Measurements from ENCODE around the gene ATXN1L. TPM values are rescaled to one million over a fixed set of nuclear protein-coding genes. Genes with fewer than 3 reads are reported as not detected.
"Not testable (repeated sequence)": the region's sequence is repeated elsewhere in the genome, so short reads cannot be mapped to it uniquely, and the experiment has no call there.

Gene ATXN1L
- total and polyA plus RNA-seq, 4 donors = 5.7 to 15.0 (median 8.5) TPM

GRCh38 chr16:71808593-71809459, 37.0 kb upstream of the ATXN1L start, which contains the start of gene AP1G1:
Gene AP1G1, minus strand, starts transcription at chr16:71808834. Its CDS starts 19,355 bp downstream, at chr16:71789479.
- under 1% methylated on average over 54 of the region's 54 CpGs for WGBS
- Histone ChIP-seq H3K36me3 (ENCODE audit: control insufficient read depth in 4 of 4, insufficient read depth in 3 of 4, low read depth in 1 of 4, low read length in 3 of 4) (peaks cover 0 to 1% (median 0%) of the 10 kb centered on the region in 4 donors), H3K9ac (ENCODE audit: low read depth in 1 of 2, low read length in 2 of 2) (peak within 1 kb of the TSS; percentile 86 to 100), H3K27me3 (ENCODE audit: control insufficient read depth in 4 of 4, insufficient read depth in 4 of 4, low read length in 3 of 4) (no peaks in the 10 kb centered on the region), H3K27ac (ENCODE audit: low read depth in 1 of 2, low read length in 2 of 2) (peak within 1 kb of the TSS; percentile 83 to 99), H3K4me1 (ENCODE audit: control insufficient read depth in 4 of 4, insufficient read depth in 4 of 4, low read length in 3 of 4) (peaks cover 5 to 22% (median 21%) of the 10 kb centered on the region in 4 donors), H3K4me3 (ENCODE audit: low read depth in 1 of 3, low read length in 3 of 3) (peak within 1 kb of the TSS; percentile 91 to 99 (median 94)), H3K9me3 (ENCODE audit: control insufficient read depth in 4 of 4, low read length in 3 of 4) (no peaks in the 10 kb centered on the region)
- peak; percentile 88 for DNase-seq (ENCODE audit: low spot score)
- TF ChIP-seq YY1 (IDR thresholded peaks at IDR 0.05) (peak; percentile 99), FOXA2 (IDR thresholded peaks at IDR 0.05) (no peak), CTCF (IDR thresholded peaks at IDR 0.05; ENCODE audit: low read depth, low read length, missing input control) (no peak), HNF4A (conservative IDR thresholded peaks at IDR 0.05) (peak in 1 of 2 donors; percentile 11), RXRA (IDR thresholded peaks at IDR 0.05) (peak; percentile 15 to 44), JUND (IDR thresholded peaks at IDR 0.05) (peak in 1 of 2 donors; percentile 48), HNF4G (IDR thresholded peaks at IDR 0.05) (no peak), MAX (IDR thresholded peaks at IDR 0.05) (peak; percentile 39), NR2F2 (IDR thresholded peaks at IDR 0.05) (peak; percentile 52), EGR1 (IDR thresholded peaks at IDR 0.05; ENCODE audit: low read depth in 2 of 2) (peak in 1 of 2 donors; percentile 38), TAF1 (conservative IDR thresholded peaks at IDR 0.05) (peak; percentile 87), RAD21 (IDR thresholded peaks at IDR 0.05) (peak in 1 of 2 donors; percentile 23), SP1 (IDR thresholded peaks at IDR 0.05) (no peak), GABPA (IDR thresholded peaks at IDR 0.05 in 1 of 2, conservative IDR thresholded peaks at IDR 0.05 in 1 of 2) (peak; percentile 9 to 36), FOXA1 (IDR thresholded peaks at IDR 0.05) (no peak)
- TF ChIP-seq, protein P1, sequence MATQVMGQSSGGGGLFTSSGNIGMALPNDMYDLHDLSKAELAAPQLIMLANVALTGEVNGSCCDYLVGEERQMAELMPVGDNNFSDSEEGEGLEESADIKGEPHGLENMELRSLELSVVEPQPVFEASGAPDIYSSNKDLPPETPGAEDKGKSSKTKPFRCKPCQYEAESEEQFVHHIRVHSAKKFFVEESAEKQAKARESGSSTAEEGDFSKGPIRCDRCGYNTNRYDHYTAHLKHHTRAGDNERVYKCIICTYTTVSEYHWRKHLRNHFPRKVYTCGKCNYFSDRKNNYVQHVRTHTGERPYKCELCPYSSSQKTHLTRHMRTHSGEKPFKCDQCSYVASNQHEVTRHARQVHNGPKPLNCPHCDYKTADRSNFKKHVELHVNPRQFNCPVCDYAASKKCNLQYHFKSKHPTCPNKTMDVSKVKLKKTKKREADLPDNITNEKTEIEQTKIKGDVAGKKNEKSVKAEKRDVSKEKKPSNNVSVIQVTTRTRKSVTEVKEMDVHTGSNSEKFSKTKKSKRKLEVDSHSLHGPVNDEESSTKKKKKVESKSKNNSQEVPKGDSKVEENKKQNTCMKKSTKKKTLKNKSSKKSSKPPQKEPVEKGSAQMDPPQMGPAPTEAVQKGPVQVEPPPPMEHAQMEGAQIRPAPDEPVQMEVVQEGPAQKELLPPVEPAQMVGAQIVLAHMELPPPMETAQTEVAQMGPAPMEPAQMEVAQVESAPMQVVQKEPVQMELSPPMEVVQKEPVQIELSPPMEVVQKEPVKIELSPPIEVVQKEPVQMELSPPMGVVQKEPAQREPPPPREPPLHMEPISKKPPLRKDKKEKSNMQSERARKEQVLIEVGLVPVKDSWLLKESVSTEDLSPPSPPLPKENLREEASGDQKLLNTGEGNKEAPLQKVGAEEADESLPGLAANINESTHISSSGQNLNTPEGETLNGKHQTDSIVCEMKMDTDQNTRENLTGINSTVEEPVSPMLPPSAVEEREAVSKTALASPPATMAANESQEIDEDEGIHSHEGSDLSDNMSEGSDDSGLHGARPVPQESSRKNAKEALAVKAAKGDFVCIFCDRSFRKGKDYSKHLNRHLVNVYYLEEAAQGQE (IDR thresholded peaks at IDR 0.05) = peak; percentile 68
- TF ChIP-seq, protein P2, sequence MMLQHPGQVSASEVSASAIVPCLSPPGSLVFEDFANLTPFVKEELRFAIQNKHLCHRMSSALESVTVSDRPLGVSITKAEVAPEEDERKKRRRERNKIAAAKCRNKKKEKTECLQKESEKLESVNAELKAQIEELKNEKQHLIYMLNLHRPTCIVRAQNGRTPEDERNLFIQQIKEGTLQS (IDR thresholded peaks at IDR 0.05) = peak; percentile 73
- TF ChIP-seq, protein P3, sequence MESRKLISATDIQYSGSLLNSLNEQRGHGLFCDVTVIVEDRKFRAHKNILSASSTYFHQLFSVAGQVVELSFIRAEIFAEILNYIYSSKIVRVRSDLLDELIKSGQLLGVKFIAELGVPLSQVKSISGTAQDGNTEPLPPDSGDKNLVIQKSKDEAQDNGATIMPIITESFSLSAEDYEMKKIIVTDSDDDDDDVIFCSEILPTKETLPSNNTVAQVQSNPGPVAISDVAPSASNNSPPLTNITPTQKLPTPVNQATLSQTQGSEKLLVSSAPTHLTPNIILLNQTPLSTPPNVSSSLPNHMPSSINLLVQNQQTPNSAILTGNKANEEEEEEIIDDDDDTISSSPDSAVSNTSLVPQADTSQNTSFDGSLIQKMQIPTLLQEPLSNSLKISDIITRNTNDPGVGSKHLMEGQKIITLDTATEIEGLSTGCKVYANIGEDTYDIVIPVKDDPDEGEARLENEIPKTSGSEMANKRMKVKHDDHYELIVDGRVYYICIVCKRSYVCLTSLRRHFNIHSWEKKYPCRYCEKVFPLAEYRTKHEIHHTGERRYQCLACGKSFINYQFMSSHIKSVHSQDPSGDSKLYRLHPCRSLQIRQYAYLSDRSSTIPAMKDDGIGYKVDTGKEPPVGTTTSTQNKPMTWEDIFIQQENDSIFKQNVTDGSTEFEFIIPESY (IDR thresholded peaks at IDR 0.05) = peak; percentile 43

DNA sequence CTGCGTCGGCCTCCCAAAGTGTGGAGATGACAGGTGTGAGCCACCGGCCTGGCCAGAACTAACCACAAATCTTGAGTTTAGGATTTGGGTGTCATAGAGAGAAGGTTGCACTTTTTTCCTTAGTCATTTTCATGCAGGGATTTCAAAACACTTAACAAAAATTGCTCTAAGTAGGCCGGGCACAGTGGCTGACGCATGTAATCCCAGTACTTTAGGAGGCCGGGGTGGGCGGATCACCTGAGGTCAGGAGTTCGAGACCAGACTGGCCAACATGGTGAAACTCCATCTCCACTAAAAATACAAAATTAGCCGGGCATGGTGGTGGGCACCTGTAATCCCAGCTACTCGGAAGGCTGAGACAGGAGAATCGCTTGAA, 35.6 kb upstream of the ATXN1L start:
- not testable (repeated sequence) for H3K9ac ChIP-seq (ENCODE audit: low read depth in 1 of 2, low read length in 2 of 2); DNase-seq (ENCODE audit: low spot score)

More for the DNA sequence above, 35.6 kb upstream of the ATXN1L start:
- 89% methylated on average over 11 of the region's 11 CpGs for WGBS
- H3K9me3 ChIP-seq (ENCODE audit: control insufficient read depth in 4 of 4, low read length in 3 of 4); H3K4me3 ChIP-seq (ENCODE audit: low read depth in 1 of 3, low read length in 3 of 3); H3K36me3 ChIP-seq (ENCODE audit: control insufficient read depth in 4 of 4, insufficient read depth in 3 of 4, low read depth in 1 of 4, low read length in 3 of 4); H3K27ac ChIP-seq (ENCODE audit: low read depth in 1 of 2, low read length in 2 of 2); H3K27me3 ChIP-seq (ENCODE audit: control insufficient read depth in 4 of 4, insufficient read depth in 4 of 4, low read length in 3 of 4): not testable (repeated sequence)
- peaks cover 5 to 22% (median 19%) of the 10 kb centered on the region in 4 donors for H3K4me1 ChIP-seq (ENCODE audit: control insufficient read depth in 4 of 4, insufficient read depth in 4 of 4, low read length in 3 of 4)
